Mammary epithelial cell (primary cell): ENCODE results near the gene SHKBP1.

Experiments
- EZH2 ChIP-seq: IDR thresholded peaks from 2 replicates; pipeline ENCODE4 v1.6.1; 2012; ENCODE audit warnings: low read length, inconsistent platforms, borderline replicate concordance
- TF ChIP-seq, protein P1 (sequence below), 2 donors: IDR thresholded peaks in 1 of 2; conservative IDR thresholded peaks in 1 of 2; 2 replicates each; pipeline ENCODE4 v1.5.1; 2011 to 2012; ENCODE audit warnings: inconsistent platforms in 2 of 2, low read length in 2 of 2, mild to moderate bottlenecking in 2 of 2, control low read depth in 1 of 2, low read depth in 1 of 2; ENCODE audit not compliant: insufficient read depth in 1 of 2; ENCODE audit errors: extremely low read depth in 1 of 2

DNA sequence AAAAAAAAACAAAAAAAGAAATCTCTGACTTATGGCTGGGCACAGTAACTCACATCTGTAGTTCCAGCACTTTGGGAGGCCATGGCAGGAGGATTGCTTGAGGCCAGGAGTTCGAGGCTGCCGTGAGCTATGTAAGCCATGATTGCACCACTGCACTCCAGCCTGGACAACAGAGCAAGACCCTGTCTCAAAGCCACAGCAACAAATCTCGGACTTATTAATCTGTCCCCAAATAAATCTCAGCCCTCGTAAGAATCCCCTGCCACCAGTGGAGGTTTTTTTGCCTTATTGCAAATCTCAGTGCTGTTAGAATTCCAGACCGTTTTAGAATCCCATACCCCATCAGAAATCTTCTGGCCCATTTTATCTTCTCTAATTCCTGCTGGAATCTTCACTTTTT lies 4.9 kb downstream of the SHKBP1 start:
- TF ChIP-seq, protein P1, sequence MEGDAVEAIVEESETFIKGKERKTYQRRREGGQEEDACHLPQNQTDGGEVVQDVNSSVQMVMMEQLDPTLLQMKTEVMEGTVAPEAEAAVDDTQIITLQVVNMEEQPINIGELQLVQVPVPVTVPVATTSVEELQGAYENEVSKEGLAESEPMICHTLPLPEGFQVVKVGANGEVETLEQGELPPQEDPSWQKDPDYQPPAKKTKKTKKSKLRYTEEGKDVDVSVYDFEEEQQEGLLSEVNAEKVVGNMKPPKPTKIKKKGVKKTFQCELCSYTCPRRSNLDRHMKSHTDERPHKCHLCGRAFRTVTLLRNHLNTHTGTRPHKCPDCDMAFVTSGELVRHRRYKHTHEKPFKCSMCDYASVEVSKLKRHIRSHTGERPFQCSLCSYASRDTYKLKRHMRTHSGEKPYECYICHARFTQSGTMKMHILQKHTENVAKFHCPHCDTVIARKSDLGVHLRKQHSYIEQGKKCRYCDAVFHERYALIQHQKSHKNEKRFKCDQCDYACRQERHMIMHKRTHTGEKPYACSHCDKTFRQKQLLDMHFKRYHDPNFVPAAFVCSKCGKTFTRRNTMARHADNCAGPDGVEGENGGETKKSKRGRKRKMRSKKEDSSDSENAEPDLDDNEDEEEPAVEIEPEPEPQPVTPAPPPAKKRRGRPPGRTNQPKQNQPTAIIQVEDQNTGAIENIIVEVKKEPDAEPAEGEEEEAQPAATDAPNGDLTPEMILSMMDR (conservative IDR thresholded peaks at IDR 0.05 in 1 of 2, IDR thresholded peaks at IDR 0.05 in 1 of 2; ENCODE audit: extremely low read depth in 1 of 2, insufficient read depth in 1 of 2, low read depth in 1 of 2, low read length in 2 of 2), result no peak
- no peak for TF ChIP-seq EZH2
